ENCODE results near the gene BEAN1. TPM values are rescaled to one million over a fixed set of nuclear protein-coding genes. Genes with fewer than 3 reads are reported as not detected.

Gene BEAN1
- total RNA-seq, 1 donor from 2014 or later, result 6.7 TPM

- Histone ChIP-seq H3K4me3 (ENCODE audit: low read depth, low read length) (no peak overlapping the region), H3K27me3 (ENCODE audit: control insufficient read depth, insufficient read depth, low read length) (no peaks in the 10 kb centered on the region)
- no peak for TF ChIP-seq CTCF (IDR thresholded peaks at IDR 0.05; ENCODE audit: insufficient read depth, low read length, poor library complexity, severe bottlenecking)
Measured at GRCh38 chr16:66438536-66438935, 11.4 kb downstream of the BEAN1 start.

GRCh38 chr16:66439051-66439730 is 12.1 kb downstream of the BEAN1 start:
- no peak for TF ChIP-seq CTCF (IDR thresholded peaks at IDR 0.05; ENCODE audit: insufficient read depth, low read length, poor library complexity, severe bottlenecking)
- H3K36me3 ChIP-seq (ENCODE audit: control insufficient read depth, insufficient read depth, low read length), result no peaks in the 10 kb centered on the region
- H3K27me3 ChIP-seq (ENCODE audit: control insufficient read depth, insufficient read depth, low read length), result no peaks in the 10 kb centered on the region
- no peak overlapping the region for H3K4me3 ChIP-seq (ENCODE audit: low read depth, low read length)
- no peak for DNase-seq (ENCODE audit: low read depth)

More at GRCh38 chr16:66438536-66438935, 11.4 kb downstream of the BEAN1 start:
- H3K36me3 ChIP-seq (ENCODE audit: control insufficient read depth, insufficient read depth, low read length), result no peaks in the 10 kb centered on the region
- DNase-seq (ENCODE audit: low read depth), result no peak

GRCh38 chr16:66440271-66440802 is 13.2 kb downstream of the BEAN1 start:
- no peaks in the 10 kb centered on the region for H3K36me3 ChIP-seq (ENCODE audit: control insufficient read depth, insufficient read depth, low read length)
- no peak overlapping the region for H3K4me3 ChIP-seq (ENCODE audit: low read depth, low read length)
- DNase-seq (ENCODE audit: low read depth), result no peak
- TF ChIP-seq CTCF (IDR thresholded peaks at IDR 0.05; ENCODE audit: insufficient read depth, low read length, poor library complexity, severe bottlenecking), result no peak
- no peaks in the 10 kb centered on the region for H3K27me3 ChIP-seq (ENCODE audit: control insufficient read depth, insufficient read depth, low read length)

- DNase-seq (ENCODE audit: low read depth), result no peak
- TF ChIP-seq CTCF (IDR thresholded peaks at IDR 0.05; ENCODE audit: insufficient read depth, low read length, poor library complexity, severe bottlenecking), result no peak
- no peaks in the 10 kb centered on the region for H3K27me3 ChIP-seq (ENCODE audit: control insufficient read depth, insufficient read depth, low read length)
- no peak overlapping the region for H3K4me3 ChIP-seq (ENCODE audit: low read depth, low read length)
- no peaks in the 10 kb centered on the region for H3K36me3 ChIP-seq (ENCODE audit: control insufficient read depth, insufficient read depth, low read length)
Measured at GRCh38 chr16:66440970-66441369, 13.9 kb downstream of the BEAN1 start.

GRCh38 chr16:66441586-66442375 is 14.7 kb downstream of the BEAN1 start:
- TF ChIP-seq CTCF (IDR thresholded peaks at IDR 0.05; ENCODE audit: insufficient read depth, low read length, poor library complexity, severe bottlenecking), result no peak
- Histone ChIP-seq H3K36me3 (ENCODE audit: control insufficient read depth, insufficient read depth, low read length) (no peaks in the 10 kb centered on the region), H3K4me3 (ENCODE audit: low read depth, low read length) (no peak overlapping the region), H3K27me3 (ENCODE audit: control insufficient read depth, insufficient read depth, low read length) (no peaks in the 10 kb centered on the region)
- DNase-seq (ENCODE audit: low read depth), result no peak
